Peyer's patch (tissue), 4 donors: ENCODE data around the gene KIFC1.

Source experiments
- POLR2A ChIP-seq, 2 donors: fragments of 450-650 bp; IDR thresholded peaks; one replicate each; pipeline ENCODE4 v1.5.1; 2017; ENCODE audit warnings: antibody characterized with exemption in 2 of 2, mild to moderate bottlenecking in 2 of 2, moderate library complexity in 2 of 2
- TF ChIP-seq, protein P1 (sequence below), 6 experiments: fragments of 450-650 bp in 4 of 6; fragments of 200-600 bp in 2 of 6; sonication (generic) in 1 of 6; IDR thresholded peaks; one replicate each; pipeline ENCODE4 v1.5.1; 2017 to 2019; ENCODE audit warnings: antibody characterized with exemption in 6 of 6, mild to moderate bottlenecking in 3 of 6, moderate library complexity in 1 of 6

DNA sequence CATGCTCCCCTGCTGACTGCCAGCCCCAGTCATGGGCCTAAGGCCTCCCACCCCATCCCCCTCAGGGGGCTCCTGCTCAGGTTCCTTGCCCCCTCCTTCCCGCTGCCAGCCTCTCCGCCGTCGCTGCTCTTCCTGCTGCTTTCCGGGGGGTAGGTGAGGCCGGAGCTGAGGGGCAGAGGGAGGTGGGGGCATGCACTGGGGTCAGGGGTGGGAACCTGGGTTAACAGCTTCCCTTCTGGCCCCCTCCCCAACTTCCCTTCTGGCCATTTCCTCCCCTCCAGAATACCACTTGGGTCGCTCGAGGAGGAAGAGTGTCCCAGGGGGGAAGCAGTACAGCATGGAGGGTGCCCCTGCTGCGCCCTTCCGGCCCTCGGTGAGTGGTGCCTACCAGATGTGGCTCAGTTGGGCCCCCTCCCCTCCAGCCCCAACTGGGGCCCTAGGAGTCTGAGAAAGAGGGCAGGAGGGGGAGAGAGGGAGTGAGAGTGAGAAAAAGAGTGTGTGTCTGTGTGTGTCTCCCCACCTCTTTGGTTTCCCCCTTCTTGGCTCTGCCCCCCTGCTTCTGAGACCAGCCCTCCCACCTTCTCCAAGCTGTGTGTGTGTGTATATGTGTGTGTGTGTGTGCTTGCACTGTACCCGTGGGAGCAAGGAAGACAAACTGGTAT is 40.4 kb downstream of the KIFC1 start:
- TF ChIP-seq, protein P1, sequence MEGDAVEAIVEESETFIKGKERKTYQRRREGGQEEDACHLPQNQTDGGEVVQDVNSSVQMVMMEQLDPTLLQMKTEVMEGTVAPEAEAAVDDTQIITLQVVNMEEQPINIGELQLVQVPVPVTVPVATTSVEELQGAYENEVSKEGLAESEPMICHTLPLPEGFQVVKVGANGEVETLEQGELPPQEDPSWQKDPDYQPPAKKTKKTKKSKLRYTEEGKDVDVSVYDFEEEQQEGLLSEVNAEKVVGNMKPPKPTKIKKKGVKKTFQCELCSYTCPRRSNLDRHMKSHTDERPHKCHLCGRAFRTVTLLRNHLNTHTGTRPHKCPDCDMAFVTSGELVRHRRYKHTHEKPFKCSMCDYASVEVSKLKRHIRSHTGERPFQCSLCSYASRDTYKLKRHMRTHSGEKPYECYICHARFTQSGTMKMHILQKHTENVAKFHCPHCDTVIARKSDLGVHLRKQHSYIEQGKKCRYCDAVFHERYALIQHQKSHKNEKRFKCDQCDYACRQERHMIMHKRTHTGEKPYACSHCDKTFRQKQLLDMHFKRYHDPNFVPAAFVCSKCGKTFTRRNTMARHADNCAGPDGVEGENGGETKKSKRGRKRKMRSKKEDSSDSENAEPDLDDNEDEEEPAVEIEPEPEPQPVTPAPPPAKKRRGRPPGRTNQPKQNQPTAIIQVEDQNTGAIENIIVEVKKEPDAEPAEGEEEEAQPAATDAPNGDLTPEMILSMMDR (IDR thresholded peaks at IDR 0.05) = no peak
- TF ChIP-seq POLR2A (IDR thresholded peaks at IDR 0.05) = no peak
